K562 (cell line): ENCODE data around the gene FAM174C. TPM values are rescaled to one million over a fixed set of nuclear protein-coding genes. Genes with fewer than 3 reads are reported as not detected.

Experiments used
- GTF2F1 ChIP-seq: IDR thresholded peaks from 2 replicates; pipeline ENCODE4 v1.6.1; 2011; ENCODE audit warnings: low read depth, low read length, improper control_type of control experiment
- HMGN3 ChIP-seq: IDR thresholded peaks from 2 replicates; pipeline ENCODE4 v1.6.1; 2011; ENCODE audit warnings: borderline replicate concordance, low read depth, mild to moderate bottlenecking, mixed read lengths, low read length; ENCODE audit not compliant: insufficient read length; ENCODE audit errors: extremely low read depth
- RCOR1 ChIP-seq, 2 experiments: IDR thresholded peaks; 2 replicates each; pipeline ENCODE4 v1.6.1; 2012; ENCODE audit warnings: low read depth in 2 of 2, low read length in 2 of 2, borderline replicate concordance in 1 of 2, improper control_type of control experiment in 1 of 2
- SMARCA4 ChIP-seq: fragments of 450-650 bp; IDR thresholded peaks from 2 replicates; pipeline ENCODE4 v1.6.1; 2016
- YY1 ChIP-seq, 3 experiments: IDR thresholded peaks; 2 replicates each; pipeline ENCODE4 v1.6.1; 2011; ENCODE audit warnings: low read length in 2 of 3, mild to moderate bottlenecking in 2 of 3, moderate library complexity in 2 of 3, borderline replicate concordance in 1 of 3, control low read depth in 1 of 3, low read depth in 1 of 3; ENCODE audit not compliant: insufficient read depth in 3 of 3, insufficient replicate concordance in 2 of 3, control insufficient read depth in 1 of 3, insufficient read length in 1 of 3; ENCODE audit errors: extremely low read depth in 1 of 3
- ZNF134 ChIP-seq: fragments of 250-450 bp; sonication (Bioruptor Pico); conservative IDR thresholded peaks from 2 replicates; pipeline ENCODE4 v1.4.0; 2020
- ZNF232 ChIP-seq: sonication (generic); formaldehyde crosslinking; IDR thresholded peaks from 2 replicates; pipeline ENCODE4 v1.8.0; 2022; ENCODE audit warnings: mild to moderate bottlenecking, missing genetic modification reagents
- ZNF282 ChIP-seq: sonication (generic); formaldehyde crosslinking; IDR thresholded peaks from 2 replicates; pipeline ENCODE4 v1.8.1; 2023; ENCODE audit warnings: missing genetic modification reagents
- ZSCAN32 ChIP-seq: fragments of 450-650 bp; formaldehyde crosslinking; IDR thresholded peaks from 2 replicates; pipeline ENCODE4 v1.4.0; 2020; ENCODE audit warnings: mild to moderate bottlenecking, moderate library complexity
- polyA plus RNA-seq, 8 experiments: library from polyadenylated mRNA; depleted of rRNA in 4 of 8; stranded (reverse) in 5 of 8; unstranded in 3 of 8; fragments of >200 nt; fragmentation: Nextera tagmentation in 2 of 8; fragmentation: Illumina TruSeq in 1 of 8; extraction: Ambion mirVana in 2 of 8; extraction: Trizol in 1 of 8; gene quantifications; 2 replicates each; pipeline versions ENCODE4 v1.2.1 to v1.2.3, GENCODE V29; 2011 to 2014; ENCODE audit warnings: inconsistent platforms in 1 of 8, missing spikeins in 1 of 8
- total RNA-seq, 7 experiments: library from RNA; depleted of rRNA in 6 of 7; stranded (reverse); fragments of >200 nt in 6 of 7; fragmentation: Illumina TruSeq in 2 of 7; extraction: Trizol in 2 of 7; gene quantifications; 2 replicates each; pipeline versions ENCODE4 v1.2.1 to v1.2.3, GENCODE V29; 2011 to 2021; ENCODE audit warnings: low replicate concordance in 1 of 7

Gene FAM174C
- total and polyA plus RNA-seq, 9 of the 15 experiments (the other 6 are each of a cell fraction or from before 2014, with no cell fraction given): 0.66 to 89.6 (median 20.3) TPM

- 0 out of 2 replicates have a peak, but pooled peaks have one; percentile 6 for TF ChIP-seq ZSCAN32 (CRISPR knock-in tag)
- no peak for TF ChIP-seq ZNF134 (CRISPR knock-in tag)
- 0 out of 2 replicates have a peak, but pooled peaks have one; percentile 11 for TF ChIP-seq GTF2F1
- TF ChIP-seq ZNF282 (CRISPR knock-in tag): 0 out of 2 replicates have a peak, but pooled peaks have one; percentile 45
- no peak for TF ChIP-seq SMARCA4
- no peak for TF ChIP-seq RCOR1 (IDR thresholded peaks at IDR 0.05; ENCODE audit: borderline replicate concordance in 1 of 2, low read depth in 2 of 2, low read length in 2 of 2)
- peak; percentile 9 for TF ChIP-seq HMGN3
- TF ChIP-seq ZNF232 (CRISPR knock-in tag): no peak
- TF ChIP-seq YY1 (IDR thresholded peaks at IDR 0.05; ENCODE audit: borderline replicate concordance in 1 of 3, control insufficient read depth in 1 of 3, extremely low read depth in 1 of 3, insufficient read depth in 3 of 3, insufficient read length in 1 of 3, insufficient replicate concordance in 2 of 3, low read depth in 1 of 3, low read length in 2 of 3): no peak
Observed at GRCh38 chr19:1244693-1245451, 30.5 kb upstream of the FAM174C start (continued).
